ENCODE results near the gene PTPRZ1. TPM values are rescaled to one million over a fixed set of nuclear protein-coding genes. Genes with fewer than 3 reads are reported as not detected.

The PTPRZ1 gene
- polyA plus RNA-seq, 3 donors = not detected

DNA sequence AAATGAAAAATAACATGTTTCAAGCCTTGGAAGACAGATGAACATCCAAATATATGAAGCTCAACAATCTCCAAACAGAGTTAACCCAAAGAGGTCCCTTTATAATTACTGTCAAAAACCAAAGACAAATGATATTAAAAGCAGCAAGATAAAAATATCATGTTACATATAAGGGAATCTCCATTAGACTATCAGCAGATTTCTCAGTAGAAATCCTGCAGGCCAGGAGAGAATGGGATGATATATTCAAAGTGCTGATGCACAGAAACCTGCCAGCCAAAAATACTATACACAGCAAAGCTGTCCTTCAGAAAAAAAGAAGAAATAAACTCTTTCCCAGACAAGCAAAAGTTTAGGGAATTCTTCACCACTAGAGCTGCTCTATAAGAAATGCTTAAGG is 230.1 kb downstream of the PTPRZ1 start:
- no peak overlapping the region for H3K9ac ChIP-seq (ENCODE audit: insufficient read depth, low read length, poor library complexity, severe bottlenecking)
- Mint-ChIP-seq H3K4me3 (no peak overlapping the region), H3K27ac (no peak overlapping the region), H3K36me3 (no peaks in the 10 kb centered on the region), H3K27me3 (ENCODE audit: low read depth in 3 of 3) (no peaks in the 10 kb centered on the region), H3K9me3 (peaks cover 3 to 16% (median 11%) of the 10 kb centered on the region in 7 donors), H3K4me1 (no peaks in the 10 kb centered on the region)
- intact Hi-C loops (cut with micrococcal nuclease) = no loop called here
- peaks cover 4 to 13% of the 10 kb centered on the region in 2 donors for H3K9me3 ChIP-seq (replicated peaks in 1 of 2; ENCODE audit: control insufficient read depth in 1 of 2, insufficient read depth in 1 of 2, low read length in 2 of 2)
- TF ChIP-seq, protein P1, sequence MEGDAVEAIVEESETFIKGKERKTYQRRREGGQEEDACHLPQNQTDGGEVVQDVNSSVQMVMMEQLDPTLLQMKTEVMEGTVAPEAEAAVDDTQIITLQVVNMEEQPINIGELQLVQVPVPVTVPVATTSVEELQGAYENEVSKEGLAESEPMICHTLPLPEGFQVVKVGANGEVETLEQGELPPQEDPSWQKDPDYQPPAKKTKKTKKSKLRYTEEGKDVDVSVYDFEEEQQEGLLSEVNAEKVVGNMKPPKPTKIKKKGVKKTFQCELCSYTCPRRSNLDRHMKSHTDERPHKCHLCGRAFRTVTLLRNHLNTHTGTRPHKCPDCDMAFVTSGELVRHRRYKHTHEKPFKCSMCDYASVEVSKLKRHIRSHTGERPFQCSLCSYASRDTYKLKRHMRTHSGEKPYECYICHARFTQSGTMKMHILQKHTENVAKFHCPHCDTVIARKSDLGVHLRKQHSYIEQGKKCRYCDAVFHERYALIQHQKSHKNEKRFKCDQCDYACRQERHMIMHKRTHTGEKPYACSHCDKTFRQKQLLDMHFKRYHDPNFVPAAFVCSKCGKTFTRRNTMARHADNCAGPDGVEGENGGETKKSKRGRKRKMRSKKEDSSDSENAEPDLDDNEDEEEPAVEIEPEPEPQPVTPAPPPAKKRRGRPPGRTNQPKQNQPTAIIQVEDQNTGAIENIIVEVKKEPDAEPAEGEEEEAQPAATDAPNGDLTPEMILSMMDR (IDR thresholded peaks at IDR 0.05) = no peak
- no peak overlapping the region for H3K4me3 ChIP-seq (replicated peaks in 1 of 3; ENCODE audit: low read depth in 2 of 3, low read length in 3 of 3)
- H3K4me2 ChIP-seq (replicated peaks; ENCODE audit: extremely low read depth, low read length, poor library complexity, severe bottlenecking) = no peak overlapping the region
- no peak overlapping the region for H3K27ac ChIP-seq (ENCODE audit: low read depth in 1 of 2, low read length in 2 of 2)
- no peak overlapping the region for H2AFZ ChIP-seq (ENCODE audit: insufficient read depth, low read depth, low read length, poor library complexity, severe bottlenecking)
- no peaks in the 10 kb centered on the region for H3K27me3 ChIP-seq (ENCODE audit: control insufficient read depth in 2 of 2, insufficient read depth in 2 of 2, low read length in 2 of 2)
- DNase-seq = no peak
- no peaks in the 10 kb centered on the region for H3K36me3 ChIP-seq (replicated peaks in 1 of 2; ENCODE audit: control insufficient read depth in 1 of 2, insufficient read depth in 2 of 2, low read length in 2 of 2)
- H3K79me2 ChIP-seq (ENCODE audit: insufficient read depth, low read length) = no peaks in the 10 kb centered on the region
- H3K4me1 ChIP-seq (ENCODE audit: control insufficient read depth in 1 of 2, insufficient read depth in 2 of 2, low read length in 2 of 2) = no peaks in the 10 kb centered on the region
- no peaks in the 10 kb centered on the region for H4K20me1 ChIP-seq (ENCODE audit: insufficient read depth, low read length)

Small RNA genes lying within 50 kb of the gene (small RNA-seq; reads per million reads assigned to genes)
- gene RNU7-154P (ENCODE audit: insufficient read length, low read depth) = not detected

Data from CD14-positive monocyte (primary cell).